ENCODE data around the gene SMARCD1. TPM values are rescaled to one million over a fixed set of nuclear protein-coding genes. Genes with fewer than 3 reads are reported as not detected.

The SMARCD1 gene
- total RNA-seq, 4 donors from 2014 or later, result 44.7 to 61.6 (median 46.5) TPM

GRCh38 chr12:50052544-50052943 lies 32.6 kb upstream of the SMARCD1 start:
- TF ChIP-seq CTCF (IDR thresholded peaks at IDR 0.05; ENCODE audit: low read depth), result no peak

GRCh38 chr12:50052964-50053363 lies 32.2 kb upstream of the SMARCD1 start:
- no peak for TF ChIP-seq CTCF (IDR thresholded peaks at IDR 0.05; ENCODE audit: low read depth)

- no peak for TF ChIP-seq CTCF (IDR thresholded peaks at IDR 0.05; ENCODE audit: low read depth)
Measured at GRCh38 chr12:50053583-50053982, 31.6 kb upstream of the SMARCD1 start.

- TF ChIP-seq CTCF (IDR thresholded peaks at IDR 0.05; ENCODE audit: low read depth), result no peak
Measured at GRCh38 chr12:50055831-50056638, 29.1 kb upstream of the SMARCD1 start.

- TF ChIP-seq CTCF (IDR thresholded peaks at IDR 0.05; ENCODE audit: low read depth), result no peak
Measured at GRCh38 chr12:50056639-50056976, 28.5 kb upstream of the SMARCD1 start.

GRCh38 chr12:50057000-50057841 lies 27.9 kb upstream of the SMARCD1 start, which contains the start of gene ASIC1:
ASIC1 (plus strand) TSS chr12:50057596; CDS start chr12:50058767, 1,171 bp downstream.
- TF ChIP-seq CTCF (IDR thresholded peaks at IDR 0.05; ENCODE audit: low read depth), result no peak

All from subcutaneous adipose tissue (tissue), 4 donors.